ENCODE results near the gene SSU72. TPM values are rescaled to one million over a fixed set of nuclear protein-coding genes. Genes with fewer than 3 reads are reported as not detected.
"Not testable (repeated sequence)": the region's sequence is repeated elsewhere in the genome, so short reads cannot be mapped to it uniquely, and the experiment has no call there.

The SSU72 gene
- total RNA-seq, 1 donor from 2014 or later, result 87.3 TPM

DNA sequence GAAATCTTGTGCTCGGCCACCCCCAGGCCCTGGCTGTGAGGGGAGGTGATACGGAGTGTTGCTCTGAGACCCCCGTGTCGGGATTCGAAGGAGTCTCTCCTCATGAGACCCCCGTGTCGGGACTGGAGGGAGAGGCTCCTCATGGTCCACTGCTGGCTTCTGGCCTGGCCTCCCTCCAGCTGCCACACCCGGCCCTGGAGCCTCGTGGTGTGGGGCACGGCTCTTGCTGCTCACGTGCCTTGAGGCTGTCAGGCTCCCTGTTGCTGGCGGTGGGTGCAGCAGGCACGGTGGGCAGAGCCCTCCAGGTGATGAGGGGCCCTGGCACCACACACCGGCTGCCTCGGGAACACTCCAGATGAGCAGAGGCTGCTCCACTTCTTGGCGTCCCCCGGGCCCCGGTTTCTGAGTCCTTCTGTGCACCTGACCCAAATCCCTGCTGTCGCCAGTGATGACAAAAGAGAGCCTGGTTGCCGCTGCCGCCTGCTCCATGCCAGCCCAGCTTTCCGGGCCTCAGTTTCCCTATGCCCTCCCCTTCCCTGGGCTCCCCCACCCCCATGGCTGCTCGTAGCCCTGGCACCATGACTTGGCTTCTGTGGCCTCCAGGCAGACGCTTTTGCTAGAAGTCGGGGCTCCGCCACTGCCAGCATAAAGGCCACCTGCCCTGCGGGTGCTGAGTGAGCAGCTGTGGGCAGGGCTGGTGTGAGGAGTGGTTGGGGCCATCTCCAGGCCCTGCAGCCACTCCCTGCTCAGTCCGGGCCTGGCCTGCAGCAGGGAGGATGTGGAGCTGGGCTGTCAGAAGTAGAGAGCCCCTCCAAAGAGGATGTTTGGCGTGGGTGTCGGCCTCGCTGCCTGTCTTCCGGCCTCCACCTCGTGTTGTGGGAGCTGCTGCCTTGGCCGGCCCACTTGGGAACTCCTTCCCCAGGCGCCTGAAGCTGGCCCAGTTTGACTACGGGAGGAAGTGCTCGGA, 46.1 kb downstream of the SSU72 start:
- H3K4me3 ChIP-seq (ENCODE audit: low read depth, low read length), result no peak overlapping the region
- DNase-seq (ENCODE audit: low read depth), result no peak
- no peaks in the 10 kb centered on the region for H3K27me3 ChIP-seq (ENCODE audit: control insufficient read depth, insufficient read depth, low read length)
- TF ChIP-seq, protein P1, sequence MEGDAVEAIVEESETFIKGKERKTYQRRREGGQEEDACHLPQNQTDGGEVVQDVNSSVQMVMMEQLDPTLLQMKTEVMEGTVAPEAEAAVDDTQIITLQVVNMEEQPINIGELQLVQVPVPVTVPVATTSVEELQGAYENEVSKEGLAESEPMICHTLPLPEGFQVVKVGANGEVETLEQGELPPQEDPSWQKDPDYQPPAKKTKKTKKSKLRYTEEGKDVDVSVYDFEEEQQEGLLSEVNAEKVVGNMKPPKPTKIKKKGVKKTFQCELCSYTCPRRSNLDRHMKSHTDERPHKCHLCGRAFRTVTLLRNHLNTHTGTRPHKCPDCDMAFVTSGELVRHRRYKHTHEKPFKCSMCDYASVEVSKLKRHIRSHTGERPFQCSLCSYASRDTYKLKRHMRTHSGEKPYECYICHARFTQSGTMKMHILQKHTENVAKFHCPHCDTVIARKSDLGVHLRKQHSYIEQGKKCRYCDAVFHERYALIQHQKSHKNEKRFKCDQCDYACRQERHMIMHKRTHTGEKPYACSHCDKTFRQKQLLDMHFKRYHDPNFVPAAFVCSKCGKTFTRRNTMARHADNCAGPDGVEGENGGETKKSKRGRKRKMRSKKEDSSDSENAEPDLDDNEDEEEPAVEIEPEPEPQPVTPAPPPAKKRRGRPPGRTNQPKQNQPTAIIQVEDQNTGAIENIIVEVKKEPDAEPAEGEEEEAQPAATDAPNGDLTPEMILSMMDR (IDR thresholded peaks at IDR 0.05; ENCODE audit: insufficient read depth, low read length, poor library complexity, severe bottlenecking), result no peak
- H3K36me3 ChIP-seq (ENCODE audit: control insufficient read depth, insufficient read depth, low read length), result peaks cover 3% of the 10 kb centered on the region

DNA sequence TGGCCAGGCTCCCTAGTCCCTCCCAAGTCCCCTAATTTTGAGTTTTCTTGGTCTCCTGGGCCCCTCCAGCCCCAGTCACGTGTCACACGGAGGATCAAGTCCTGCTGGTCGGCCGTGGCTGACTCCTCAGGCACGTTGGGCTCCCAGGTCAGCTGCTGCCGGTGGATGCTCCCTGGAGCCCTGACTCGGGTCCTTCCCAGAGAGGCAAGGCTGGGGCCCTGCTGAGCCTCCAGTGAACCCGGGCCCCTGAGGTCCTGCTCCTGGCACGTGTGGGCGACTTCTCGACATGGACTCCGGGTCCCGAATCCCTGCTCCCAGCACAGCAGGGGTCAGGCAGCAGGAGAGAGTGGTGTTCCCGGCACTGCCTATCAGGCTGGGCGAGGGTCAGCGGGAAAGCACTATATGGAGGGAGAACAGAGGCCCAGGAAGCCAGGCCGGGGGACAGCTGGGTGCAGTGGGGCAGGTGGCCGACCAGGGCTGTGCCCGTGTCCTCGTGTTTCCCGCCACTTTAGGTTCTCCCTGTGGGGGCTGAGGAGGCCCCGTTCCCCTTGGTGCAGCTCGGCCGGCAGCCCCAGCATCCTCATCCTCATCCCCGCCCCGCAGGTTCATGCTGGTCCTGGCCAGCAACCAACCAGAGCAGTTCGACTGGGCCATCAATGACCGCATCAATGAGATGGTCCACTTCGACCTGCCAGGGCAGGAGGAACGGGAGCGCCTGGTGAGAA, 47.4 kb downstream of the SSU72 start:
- no peaks in the 10 kb centered on the region for H3K27me3 ChIP-seq (ENCODE audit: control insufficient read depth, insufficient read depth, low read length)
- peaks cover 3% of the 10 kb centered on the region for H3K36me3 ChIP-seq (ENCODE audit: control insufficient read depth, insufficient read depth, low read length)
- TF ChIP-seq, protein P1 (IDR thresholded peaks at IDR 0.05; ENCODE audit: insufficient read depth, low read length, poor library complexity, severe bottlenecking), result no peak

DNA sequence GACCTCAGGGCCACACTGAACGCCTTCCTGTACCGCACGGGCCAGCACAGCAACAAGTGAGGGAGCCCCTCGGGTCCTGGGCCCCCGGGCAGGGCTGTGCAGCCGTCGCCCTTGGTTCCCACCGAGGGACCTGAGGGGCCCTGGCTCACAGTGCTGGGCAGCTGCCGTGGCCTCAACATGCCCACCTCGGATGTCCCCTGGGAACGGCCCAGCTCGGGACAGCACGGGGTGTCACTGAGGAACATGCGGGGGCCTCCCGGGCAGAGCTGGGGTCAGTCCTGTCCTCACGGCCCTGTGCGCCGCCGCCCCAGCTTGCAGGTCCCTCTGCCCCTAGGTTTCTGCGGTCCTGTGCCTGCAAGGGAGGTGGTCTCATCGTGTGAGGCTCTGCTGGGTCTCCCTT, 48.2 kb downstream of the SSU72 start:
- not testable (repeated sequence) for H3K4me3 ChIP-seq (ENCODE audit: low read depth, low read length); DNase-seq (ENCODE audit: low read depth); H3K27me3 ChIP-seq (ENCODE audit: control insufficient read depth, insufficient read depth, low read length); H3K36me3 ChIP-seq (ENCODE audit: control insufficient read depth, insufficient read depth, low read length)

More for the DNA sequence above, 47.4 kb downstream of the SSU72 start:
- no peak overlapping the region for H3K4me3 ChIP-seq (ENCODE audit: low read depth, low read length)
- DNase-seq (ENCODE audit: low read depth), result no peak

DNA sequence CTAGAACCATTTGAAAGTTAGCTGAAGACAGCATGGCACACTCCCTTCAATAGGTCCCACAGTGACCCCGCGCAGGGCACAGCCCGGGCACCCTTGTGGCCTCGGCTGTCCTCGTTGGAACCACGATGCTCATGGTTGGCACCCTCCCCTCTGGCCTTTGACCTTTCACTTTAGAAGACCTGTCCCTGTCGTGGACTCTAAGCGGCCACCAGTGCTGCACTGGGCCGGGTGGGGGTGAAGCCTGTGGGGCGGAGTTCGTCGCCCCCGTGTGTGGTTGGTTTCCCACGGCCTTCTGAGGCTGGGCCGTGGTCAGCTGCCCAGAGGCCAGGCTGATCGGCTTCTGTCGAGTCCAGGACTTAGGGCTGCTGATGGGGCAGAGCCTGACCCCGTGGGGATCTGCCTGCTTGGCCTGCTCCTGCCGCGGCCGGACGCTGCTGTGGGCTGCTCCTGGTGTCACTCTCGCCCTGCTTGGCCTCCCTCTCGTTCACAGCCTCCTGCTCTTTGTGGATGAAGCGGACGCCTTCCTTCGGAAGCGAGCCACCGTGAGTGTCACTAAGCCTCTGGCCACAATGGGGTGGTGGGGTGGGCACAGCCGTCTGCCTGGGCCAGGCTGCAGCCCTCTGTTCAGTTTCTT, 49.8 kb downstream of the SSU72 start:
- not testable (repeated sequence) for H3K4me3 ChIP-seq (ENCODE audit: low read depth, low read length); H3K36me3 ChIP-seq (ENCODE audit: control insufficient read depth, insufficient read depth, low read length); DNase-seq (ENCODE audit: low read depth); H3K27me3 ChIP-seq (ENCODE audit: control insufficient read depth, insufficient read depth, low read length)

DNA sequence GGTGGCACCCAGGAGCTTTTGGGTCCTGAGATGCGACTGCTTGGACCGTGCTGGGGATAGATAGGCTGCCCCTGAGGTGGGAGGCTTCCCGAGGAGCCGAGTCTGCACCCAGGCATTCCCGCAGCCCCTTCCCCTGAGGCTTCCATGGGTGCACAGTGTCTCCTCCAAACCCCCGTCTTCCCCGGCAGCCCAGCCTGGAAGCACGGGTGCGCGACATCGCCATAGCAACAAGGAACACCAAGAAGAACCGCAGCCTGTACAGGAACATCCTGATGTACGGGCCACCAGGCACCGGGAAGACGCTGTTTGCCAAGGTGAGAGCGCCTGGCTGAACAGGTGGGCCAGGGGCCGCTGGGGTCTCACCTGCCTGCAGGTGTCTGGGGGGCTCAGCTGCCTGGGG, 51.0 kb downstream of the SSU72 start:
- not testable (repeated sequence) for DNase-seq (ENCODE audit: low read depth); H3K27me3 ChIP-seq (ENCODE audit: control insufficient read depth, insufficient read depth, low read length); H3K36me3 ChIP-seq (ENCODE audit: control insufficient read depth, insufficient read depth, low read length); H3K4me3 ChIP-seq (ENCODE audit: low read depth, low read length)

DNA sequence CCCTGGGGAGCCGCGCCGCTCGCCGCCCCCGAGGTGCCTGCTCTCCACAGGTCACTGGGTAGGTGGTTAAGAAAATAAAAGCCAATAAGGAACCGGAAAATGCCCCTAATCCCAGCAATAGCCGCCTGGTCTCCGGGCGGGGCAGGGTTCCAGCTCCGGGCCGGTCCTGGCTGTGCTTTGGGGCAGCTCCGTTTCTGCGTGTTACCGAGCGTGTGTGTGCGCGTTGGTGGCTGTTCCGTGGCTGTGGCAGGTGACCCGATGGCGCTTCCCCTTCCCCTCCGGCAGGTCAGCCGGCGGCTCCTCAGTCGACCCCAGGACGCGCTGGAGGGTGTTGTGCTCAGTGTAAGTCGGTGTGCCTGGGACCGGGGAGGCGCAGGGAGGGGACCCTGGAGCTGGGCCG, 51.4 kb downstream of the SSU72 start:
- DNase-seq (ENCODE audit: low read depth); H3K4me3 ChIP-seq (ENCODE audit: low read depth, low read length); H3K36me3 ChIP-seq (ENCODE audit: control insufficient read depth, insufficient read depth, low read length); H3K27me3 ChIP-seq (ENCODE audit: control insufficient read depth, insufficient read depth, low read length): not testable (repeated sequence)

DNA sequence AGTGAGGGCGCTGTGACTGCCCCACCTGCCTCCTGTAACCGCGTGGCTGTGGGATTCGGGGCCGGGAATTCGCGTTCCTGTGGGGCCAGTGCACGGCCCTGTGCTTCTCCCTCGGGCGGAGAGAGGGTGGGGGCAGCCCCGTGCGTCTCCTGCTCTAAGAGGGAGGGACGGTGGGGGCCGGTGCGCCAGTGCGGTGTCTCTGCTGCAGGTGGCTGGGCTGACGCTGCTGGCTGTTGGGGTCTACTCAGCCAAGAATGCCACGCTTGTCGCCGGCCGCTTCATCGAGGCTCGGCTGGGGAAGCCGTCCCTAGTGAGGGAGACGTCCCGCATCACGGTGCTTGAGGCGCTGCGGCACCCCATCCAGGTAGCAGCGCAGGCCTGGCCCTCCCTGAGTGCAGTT, 52.1 kb downstream of the SSU72 start:
- DNase-seq (ENCODE audit: low read depth); H3K4me3 ChIP-seq (ENCODE audit: low read depth, low read length); H3K36me3 ChIP-seq (ENCODE audit: control insufficient read depth, insufficient read depth, low read length); H3K27me3 ChIP-seq (ENCODE audit: control insufficient read depth, insufficient read depth, low read length): not testable (repeated sequence)

DNA sequence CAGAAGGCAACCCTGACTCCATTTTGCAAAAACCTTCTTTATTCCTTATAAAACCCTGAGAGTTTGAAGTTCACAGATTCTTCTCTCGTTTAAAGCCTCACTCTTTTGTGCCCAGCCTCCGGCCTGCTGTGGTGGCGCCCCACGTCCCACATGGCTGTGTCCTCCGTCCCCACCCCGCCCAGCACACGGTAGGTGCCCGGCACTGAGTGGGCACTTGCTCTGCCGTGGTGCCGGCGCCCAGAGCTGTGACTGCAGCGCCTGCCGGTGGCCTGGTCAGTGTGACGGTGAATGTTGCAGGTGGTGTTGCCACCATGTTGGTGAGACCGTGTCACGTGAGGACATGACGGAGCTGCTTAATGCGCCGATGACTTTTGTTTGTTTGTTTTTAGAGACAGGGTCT, 53.3 kb downstream of the SSU72 start:
- Histone ChIP-seq H3K27me3 (ENCODE audit: control insufficient read depth, insufficient read depth, low read length) (no peaks in the 10 kb centered on the region), H3K4me3 (ENCODE audit: low read depth, low read length) (no peak overlapping the region), H3K36me3 (ENCODE audit: control insufficient read depth, insufficient read depth, low read length) (peaks cover 1% of the 10 kb centered on the region)
- no peak for DNase-seq (ENCODE audit: low read depth)
- TF ChIP-seq, protein P1 (IDR thresholded peaks at IDR 0.05; ENCODE audit: insufficient read depth, low read length, poor library complexity, severe bottlenecking), result no peak

DNA sequence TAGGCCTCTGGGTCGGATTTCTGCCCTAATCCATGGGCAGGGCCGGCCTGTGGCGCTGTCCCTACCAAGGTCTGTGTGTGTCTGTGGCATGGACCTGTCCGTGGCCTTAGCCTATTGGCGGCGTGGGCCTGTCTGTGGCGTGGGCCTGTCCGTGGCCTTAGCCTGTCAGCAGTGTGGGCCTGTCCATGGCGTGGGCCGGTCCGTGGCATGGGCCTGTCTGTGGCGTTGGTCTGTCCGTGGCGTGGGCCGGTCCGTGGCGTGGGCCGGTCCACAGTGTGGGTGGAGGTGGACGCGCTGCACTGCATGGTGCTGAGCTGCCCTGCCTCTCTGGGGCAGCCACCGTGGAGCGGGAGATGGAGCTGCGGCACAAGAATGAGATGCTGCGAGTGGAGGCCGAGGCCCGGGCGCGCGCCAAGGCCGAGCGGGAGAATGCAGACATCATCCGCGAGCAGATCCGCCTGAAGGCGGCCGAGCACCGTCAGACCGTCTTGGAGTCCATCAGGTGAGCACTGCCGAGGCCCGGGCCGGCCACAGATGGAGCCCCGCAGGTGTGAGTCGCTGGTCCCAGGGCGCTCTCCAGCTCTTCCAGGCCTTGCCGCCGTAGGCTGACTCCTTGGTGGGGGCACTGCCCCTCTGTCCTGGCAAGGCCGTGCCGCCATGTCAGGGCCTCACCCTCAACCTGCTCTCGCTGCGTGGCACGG, 54.7 kb downstream of the SSU72 start:
- not testable (repeated sequence) for H3K27me3 ChIP-seq (ENCODE audit: control insufficient read depth, insufficient read depth, low read length); H3K36me3 ChIP-seq (ENCODE audit: control insufficient read depth, insufficient read depth, low read length); DNase-seq (ENCODE audit: low read depth); H3K4me3 ChIP-seq (ENCODE audit: low read depth, low read length)

DNA sequence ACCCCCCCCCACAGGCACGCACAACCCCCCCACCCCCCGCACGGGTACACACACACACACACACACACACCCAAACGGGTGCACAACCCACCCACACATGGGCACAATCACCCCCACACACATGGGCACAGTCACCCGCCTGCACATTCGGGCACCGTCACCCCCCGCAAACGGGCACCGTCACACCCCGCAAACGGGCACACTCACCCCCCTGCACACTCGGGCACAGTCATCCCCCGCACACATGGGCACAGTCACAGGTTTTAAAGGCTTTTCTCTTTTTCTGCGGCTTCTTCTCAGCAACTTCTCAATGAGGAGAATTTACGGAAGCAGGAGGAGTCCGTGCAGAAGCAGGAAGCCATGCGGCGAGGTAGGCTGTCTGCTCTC, 56.0 kb downstream of the SSU72 start:
- not testable (repeated sequence) for H3K36me3 ChIP-seq (ENCODE audit: control insufficient read depth, insufficient read depth, low read length); H3K4me3 ChIP-seq (ENCODE audit: low read depth, low read length); DNase-seq (ENCODE audit: low read depth); H3K27me3 ChIP-seq (ENCODE audit: control insufficient read depth, insufficient read depth, low read length)

All from kidney epithelial cell (primary cell).